Choroid plexus epithelial cell (primary cell): ENCODE results near the gene EEFSEC.

ENCODE experiments used
- DNase-seq: peaks from one replicate; pipeline ENCODE4 v3.0.0-alpha.2; 2010; ENCODE audit warnings: low read depth
- H3K4me3 ChIP-seq: 2 replicates; pipeline ENCODE4 v1.5.1; 2011; ENCODE audit warnings: low read depth, mild to moderate bottlenecking, control low read depth, low read length, moderate library complexity
- TF ChIP-seq, protein P1 (sequence below): conservative IDR thresholded peaks from 2 replicates; pipeline ENCODE4 v1.5.1; 2011; ENCODE audit warnings: low read depth, mild to moderate bottlenecking, control low read depth, inconsistent platforms, low read length, moderate library complexity

Gene EEFSEC

DNA sequence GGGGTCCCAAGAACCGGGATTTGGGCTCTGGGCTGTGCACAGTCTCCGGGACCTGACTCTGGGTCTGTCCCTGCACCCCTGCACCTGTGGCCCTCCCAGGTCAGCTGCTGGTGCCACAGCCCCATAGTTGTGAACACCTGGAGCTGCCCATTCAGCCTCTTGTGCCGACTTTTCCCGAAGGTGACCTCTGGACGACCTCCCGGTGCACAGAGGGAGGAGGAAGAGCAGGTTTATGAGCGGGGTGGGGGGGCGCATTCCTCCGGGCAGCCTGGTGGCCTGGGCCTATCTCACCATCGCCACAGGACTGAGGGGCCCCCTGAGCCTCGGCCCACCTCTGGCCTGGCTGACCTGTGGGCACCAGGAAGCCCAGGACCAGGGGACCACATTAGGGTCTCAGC lies 268.2 kb downstream of the EEFSEC start:
- DNase-seq = no peak
- TF ChIP-seq, protein P1, sequence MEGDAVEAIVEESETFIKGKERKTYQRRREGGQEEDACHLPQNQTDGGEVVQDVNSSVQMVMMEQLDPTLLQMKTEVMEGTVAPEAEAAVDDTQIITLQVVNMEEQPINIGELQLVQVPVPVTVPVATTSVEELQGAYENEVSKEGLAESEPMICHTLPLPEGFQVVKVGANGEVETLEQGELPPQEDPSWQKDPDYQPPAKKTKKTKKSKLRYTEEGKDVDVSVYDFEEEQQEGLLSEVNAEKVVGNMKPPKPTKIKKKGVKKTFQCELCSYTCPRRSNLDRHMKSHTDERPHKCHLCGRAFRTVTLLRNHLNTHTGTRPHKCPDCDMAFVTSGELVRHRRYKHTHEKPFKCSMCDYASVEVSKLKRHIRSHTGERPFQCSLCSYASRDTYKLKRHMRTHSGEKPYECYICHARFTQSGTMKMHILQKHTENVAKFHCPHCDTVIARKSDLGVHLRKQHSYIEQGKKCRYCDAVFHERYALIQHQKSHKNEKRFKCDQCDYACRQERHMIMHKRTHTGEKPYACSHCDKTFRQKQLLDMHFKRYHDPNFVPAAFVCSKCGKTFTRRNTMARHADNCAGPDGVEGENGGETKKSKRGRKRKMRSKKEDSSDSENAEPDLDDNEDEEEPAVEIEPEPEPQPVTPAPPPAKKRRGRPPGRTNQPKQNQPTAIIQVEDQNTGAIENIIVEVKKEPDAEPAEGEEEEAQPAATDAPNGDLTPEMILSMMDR = no peak
- no peak overlapping the region for H3K4me3 ChIP-seq

DNA sequence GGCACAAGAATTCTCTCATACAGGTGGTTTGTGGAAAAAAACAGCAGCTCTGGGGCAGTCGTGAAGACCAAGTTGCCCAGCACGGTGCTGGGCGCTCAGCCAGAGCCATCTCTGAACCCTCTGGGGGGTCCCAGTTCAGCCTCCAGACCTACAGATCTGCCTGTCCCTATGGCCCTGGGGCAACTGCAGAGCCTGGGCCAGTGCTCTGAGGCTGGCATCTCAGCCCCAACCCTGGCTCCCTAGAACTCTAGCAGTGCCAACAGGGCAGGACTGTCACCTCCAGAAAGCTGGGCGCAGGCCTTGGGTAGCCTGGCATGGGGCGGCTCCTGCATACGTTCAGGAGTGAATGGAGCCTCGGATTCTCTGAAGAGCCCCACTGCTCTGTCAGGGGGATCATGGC lies 268.7 kb downstream of the EEFSEC start:
- H3K4me3 ChIP-seq = no peak overlapping the region
- no peak for DNase-seq
- TF ChIP-seq, protein P1 = no peak

DNA sequence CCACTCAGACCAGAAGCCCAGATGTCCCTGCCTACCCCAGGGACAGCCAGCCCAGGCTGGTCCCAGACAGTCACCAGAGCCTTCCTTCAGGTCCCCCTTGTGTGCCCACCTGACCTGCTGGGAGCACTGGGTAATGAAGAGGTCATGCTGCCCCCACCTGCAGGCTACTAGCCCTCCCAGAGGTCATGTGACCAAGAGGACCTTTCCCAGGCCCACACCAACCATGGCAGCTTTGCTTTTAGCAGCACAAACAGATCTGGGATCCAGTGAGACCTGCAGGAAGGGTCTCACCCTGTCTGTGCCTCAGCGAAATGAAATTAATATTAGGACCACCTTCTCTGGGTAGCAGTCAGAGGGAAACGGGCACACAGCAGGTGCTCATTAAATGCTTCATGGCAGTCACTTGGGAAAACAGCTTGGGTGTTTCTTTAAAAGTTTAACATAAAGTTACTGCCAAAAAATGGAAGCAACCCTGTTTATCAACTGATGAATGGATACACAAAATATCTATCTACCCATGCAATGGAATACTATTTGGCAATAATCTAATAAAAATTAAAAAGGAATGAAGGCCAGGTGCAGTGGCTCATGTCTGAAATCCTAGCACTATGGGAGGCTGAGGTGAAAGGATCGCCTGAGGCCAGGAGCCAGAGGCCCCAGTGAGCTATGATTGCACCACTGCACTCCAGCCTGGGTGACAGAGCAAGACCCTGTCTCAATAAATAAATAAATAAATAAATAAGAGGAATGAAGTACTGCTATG lies 269.7 kb downstream of the EEFSEC start:
- TF ChIP-seq, protein P1 = no peak
- H3K4me3 ChIP-seq = no peak overlapping the region
- no peak for DNase-seq

DNA sequence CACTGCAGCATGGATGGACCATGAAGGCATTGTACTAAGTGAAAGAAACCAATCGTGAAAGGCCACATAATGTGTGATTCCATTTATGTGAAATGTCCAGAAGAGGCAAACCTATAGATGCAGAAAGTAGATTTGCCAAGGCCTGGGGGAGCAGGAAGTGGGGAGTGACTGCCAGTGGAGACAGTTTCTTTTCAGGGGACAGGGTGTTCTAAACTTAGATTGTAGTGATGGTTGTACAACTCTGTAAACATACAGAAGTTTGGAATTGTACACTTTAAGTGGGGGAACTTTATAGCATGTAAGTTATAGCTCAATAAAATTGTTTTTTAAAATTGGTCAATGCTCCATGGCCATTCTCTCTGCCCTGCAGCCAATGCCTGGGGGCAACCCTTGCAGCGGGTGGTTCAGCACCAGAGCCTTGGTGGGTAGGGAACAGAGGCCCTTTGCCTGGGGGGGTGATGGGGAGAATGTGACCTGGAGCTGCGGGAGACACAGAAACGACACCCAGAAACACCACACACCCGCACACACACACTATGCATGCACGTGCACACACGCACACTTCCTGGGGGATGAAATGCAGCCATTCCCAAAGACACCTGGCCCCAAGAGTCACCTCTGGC lies 270.4 kb downstream of the EEFSEC start:
- no peak for DNase-seq
- H3K4me3 ChIP-seq = no peak overlapping the region
- TF ChIP-seq, protein P1 = no peak

DNA sequence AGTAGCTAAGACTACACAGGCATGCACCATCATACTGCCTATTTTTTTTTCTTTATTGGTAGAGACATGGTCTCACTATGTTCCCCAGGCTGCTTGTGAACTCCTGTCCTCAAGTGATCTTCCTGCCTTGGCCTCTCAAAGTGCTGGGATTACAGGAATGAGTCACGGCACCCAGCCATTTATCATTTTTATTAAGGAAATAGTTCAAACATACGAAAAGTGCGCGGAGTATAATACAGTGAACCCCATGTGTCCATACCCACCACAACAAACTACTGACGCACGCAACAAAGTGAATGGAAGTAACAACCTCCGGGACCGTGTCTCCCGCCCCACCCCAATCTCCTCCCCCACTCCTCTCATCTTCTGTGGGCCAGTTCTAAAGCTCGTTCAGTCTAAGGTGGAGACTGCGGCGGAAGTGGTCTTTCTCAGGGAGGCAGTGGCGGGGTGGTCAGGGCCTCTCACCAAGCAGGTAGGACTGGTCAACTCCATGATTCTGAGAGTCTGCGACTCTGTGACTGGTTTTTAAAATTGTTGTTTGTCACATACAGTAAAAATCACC lies 271.3 kb downstream of the EEFSEC start:
- TF ChIP-seq, protein P1 = no peak
- no peak overlapping the region for H3K4me3 ChIP-seq
- no peak for DNase-seq

DNA sequence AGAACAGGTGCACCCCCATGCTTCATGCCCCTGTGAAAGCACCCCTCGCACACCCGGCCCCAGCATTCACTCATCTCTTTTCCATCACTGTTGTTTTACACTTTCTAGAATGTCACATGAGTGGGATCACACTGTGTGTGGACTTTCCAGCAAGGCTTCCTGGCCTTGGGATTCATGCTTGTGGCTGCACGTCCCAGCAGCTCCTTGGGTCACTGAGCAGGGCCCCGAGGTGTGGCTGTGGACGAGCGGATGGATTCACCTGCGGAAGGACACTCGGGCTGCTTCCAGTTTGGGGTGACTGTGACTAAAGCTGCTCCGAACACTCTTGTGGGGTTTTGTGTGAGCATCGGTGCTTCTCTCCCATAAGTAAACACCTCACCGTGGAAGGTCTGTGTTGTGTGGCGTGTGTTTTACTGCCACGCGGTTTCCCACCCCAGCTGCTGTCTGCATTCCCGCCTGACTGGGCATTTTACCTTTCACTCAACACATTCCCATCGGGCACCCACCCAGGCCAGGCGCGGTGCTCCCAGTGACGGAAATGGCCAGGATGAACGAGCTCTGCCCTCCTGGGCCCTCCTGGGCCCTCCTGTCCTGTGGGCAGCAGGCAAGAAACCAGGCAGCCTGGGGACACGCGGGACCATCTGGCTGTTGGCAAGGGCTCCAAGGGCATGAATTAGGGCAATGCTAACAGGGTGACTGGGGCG lies 272.0 kb downstream of the EEFSEC start:
- H3K4me3 ChIP-seq = no peak overlapping the region
- no peak for DNase-seq
- TF ChIP-seq, protein P1 = no peak

DNA sequence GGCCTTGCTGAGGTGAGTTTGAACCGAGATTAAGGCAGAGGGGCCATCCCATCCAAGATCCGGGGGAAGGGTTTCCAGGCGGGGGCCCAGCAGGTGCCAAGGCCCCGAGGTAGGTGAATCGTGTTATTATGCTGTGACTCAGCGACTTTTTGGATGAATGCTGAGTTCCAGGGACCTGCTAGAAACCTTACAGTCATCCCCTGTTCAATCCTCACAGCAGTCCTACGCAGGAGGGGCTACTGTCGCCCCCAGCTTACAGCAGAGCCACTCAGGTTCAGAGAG lies 272.5 kb downstream of the EEFSEC start:
- TF ChIP-seq, protein P1 = no peak
- no peak overlapping the region for H3K4me3 ChIP-seq
- DNase-seq = no peak
